BLaER1 (cell line): ENCODE measurements around the gene CAPN5.

Experiments
- H3K27ac ChIP-seq: shearing (Covaris generic); formaldehyde crosslinking; 2 replicates; pipeline ENCODE4 v1.8.1; 2022
- H3K27me3 ChIP-seq: shearing (Covaris generic); formaldehyde crosslinking; 2 replicates; pipeline ENCODE4 v1.8.1; 2022
- H3K36me3 ChIP-seq: shearing (Covaris generic); formaldehyde crosslinking; 2 replicates; pipeline ENCODE4 v1.8.1; 2022
- H3K4me1 ChIP-seq: shearing (Covaris generic); formaldehyde crosslinking; 2 replicates; pipeline ENCODE4 v1.8.1; 2022
- H3K4me2 ChIP-seq: shearing (Covaris generic); formaldehyde crosslinking; 2 replicates; pipeline ENCODE4 v1.8.1; 2022
- H3K4me3 ChIP-seq: shearing (Covaris generic); formaldehyde crosslinking; 2 replicates; pipeline ENCODE4 v1.8.1; 2022
- H3K9ac ChIP-seq: shearing (Covaris generic); formaldehyde crosslinking; 2 replicates; pipeline ENCODE4 v1.8.1; 2022
- H3K9me3 ChIP-seq: shearing (Covaris generic); formaldehyde crosslinking; 2 replicates; pipeline ENCODE4 v1.8.1; 2022
- H4K20me1 ChIP-seq: shearing (Covaris generic); formaldehyde crosslinking; 2 replicates; pipeline ENCODE4 v1.8.1; 2022
- Cebpa-rat ChIP-seq: shearing (Covaris generic); IDR thresholded peaks from 2 replicates; pipeline ENCODE4 v1.8.1; 2022

Gene CAPN5

DNA sequence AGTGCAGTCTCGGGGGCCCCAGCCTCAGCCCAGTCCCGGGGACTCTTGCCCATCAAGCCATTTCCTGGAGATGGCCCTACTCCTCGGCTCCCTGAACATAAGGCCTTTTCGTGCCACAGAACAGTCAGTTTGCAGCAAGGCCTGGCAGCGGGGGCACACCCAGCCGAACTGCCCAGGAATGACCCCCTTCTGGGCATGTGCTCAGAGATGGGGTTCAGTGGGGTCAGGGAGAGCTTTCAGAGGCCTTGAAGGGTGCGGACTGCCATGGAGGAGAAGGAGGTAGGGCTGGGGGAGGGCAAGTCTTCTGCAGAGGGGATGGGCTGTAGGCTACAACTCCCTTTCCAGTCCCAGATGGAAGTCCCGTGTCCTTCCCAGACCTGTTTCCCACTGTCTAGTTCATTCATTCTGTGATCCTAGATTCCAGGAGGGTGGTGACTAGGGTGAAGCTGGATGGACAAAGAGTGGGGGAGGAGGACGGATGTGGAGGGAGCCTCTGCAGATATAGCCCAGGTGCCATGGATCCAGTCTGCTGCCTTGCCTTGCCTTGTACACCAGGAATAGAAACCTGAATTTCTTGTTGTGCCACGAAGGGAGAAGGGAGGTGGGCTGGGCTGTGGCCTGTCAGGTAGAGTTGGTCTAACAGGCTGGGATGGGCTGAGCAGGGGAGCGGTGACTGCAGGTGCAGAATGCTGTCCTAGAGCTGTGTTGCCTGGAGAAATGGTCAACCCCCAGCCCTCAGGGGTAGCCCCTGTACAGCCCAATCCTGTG, 21.6 kb downstream of the CAPN5 start:
- H3K36me3 ChIP-seq: no peaks in the 10 kb centered on the region
- H3K4me2 ChIP-seq: no peak overlapping the region
- no peak overlapping the region for H3K9ac ChIP-seq
- H3K9me3 ChIP-seq: no peaks in the 10 kb centered on the region
- TF ChIP-seq Cebpa-rat: no peak
- H3K4me1 ChIP-seq: peaks cover 63% of the 10 kb centered on the region
- H3K27ac ChIP-seq: no peak overlapping the region
- H4K20me1 ChIP-seq: peaks cover 12% of the 10 kb centered on the region; the same call in 1 of the 2 replicates
- no peaks in the 10 kb centered on the region for H3K27me3 ChIP-seq
- H3K4me3 ChIP-seq: no peak overlapping the region

- H3K36me3 ChIP-seq: no peaks in the 10 kb centered on the region
- H3K9me3 ChIP-seq: no peaks in the 10 kb centered on the region
- H3K27ac ChIP-seq: no peak overlapping the region
- peaks cover 56% of the 10 kb centered on the region for H3K4me1 ChIP-seq
- H4K20me1 ChIP-seq: peaks cover 12% of the 10 kb centered on the region; the same call in 1 of the 2 replicates
- H3K4me3 ChIP-seq: no peak overlapping the region
- H3K9ac ChIP-seq: no peak overlapping the region
- no peaks in the 10 kb centered on the region for H3K27me3 ChIP-seq
- no peak overlapping the region for H3K4me2 ChIP-seq
- TF ChIP-seq Cebpa-rat: no peak
Observed at GRCh38 chr11:77089004-77089545, 22.3 kb downstream of the CAPN5 start.

- no peak overlapping the region for H3K4me2 ChIP-seq
- no peak overlapping the region for H3K27ac ChIP-seq
Observed at GRCh38 chr11:77090046-77090372, 23.2 kb downstream of the CAPN5 start.

DNA sequence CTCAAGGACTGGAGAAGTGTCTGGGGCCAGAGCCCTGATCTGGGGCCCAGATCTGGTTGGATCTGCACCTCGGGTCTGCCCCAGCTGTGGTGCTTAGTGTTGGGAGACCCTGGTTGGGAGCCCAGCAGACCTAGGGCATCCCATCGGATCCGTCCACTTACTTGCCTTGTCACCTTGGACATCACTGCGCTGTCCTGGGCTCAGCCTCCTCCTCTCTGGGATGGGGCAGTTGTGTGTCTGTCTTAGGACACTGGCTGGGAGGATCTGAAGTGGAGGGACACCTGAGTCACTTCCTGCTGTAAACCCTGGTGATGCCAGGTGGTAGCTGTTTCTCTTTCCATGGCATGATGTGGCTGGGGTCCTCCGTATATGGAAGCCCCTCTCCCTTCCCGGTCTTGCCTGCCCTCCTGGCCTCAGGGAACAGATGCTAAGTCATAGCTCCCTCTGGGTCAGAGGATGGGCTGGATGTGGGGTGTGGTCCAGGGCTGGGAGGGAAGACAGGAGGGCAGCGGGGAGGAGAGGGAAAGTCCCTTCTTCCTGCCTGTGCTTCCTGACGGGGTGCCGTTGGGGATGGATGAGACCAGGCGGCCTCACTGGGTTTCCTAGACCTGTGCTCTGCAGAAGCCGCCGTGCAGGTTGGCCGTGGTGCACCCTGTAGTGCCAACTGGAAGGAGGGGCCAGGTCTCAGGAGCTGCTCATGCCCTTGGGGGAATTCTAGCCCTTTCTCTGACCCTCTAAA, 23.8 kb downstream of the CAPN5 start:
- H3K4me3 ChIP-seq: no peak overlapping the region
- no peak overlapping the region for H3K9ac ChIP-seq
- no peaks in the 10 kb centered on the region for H3K9me3 ChIP-seq
- no peak for TF ChIP-seq Cebpa-rat
- H3K4me2 ChIP-seq: peak overlapping the region; percentile 67
- H3K27ac ChIP-seq: no peak overlapping the region
- no peaks in the 10 kb centered on the region for H3K27me3 ChIP-seq
- peaks cover 12% of the 10 kb centered on the region; the same call in 1 of the 2 replicates for H4K20me1 ChIP-seq
- peaks cover 45% of the 10 kb centered on the region for H3K4me1 ChIP-seq
- no peaks in the 10 kb centered on the region for H3K36me3 ChIP-seq

More at GRCh38 chr11:77090046-77090372, 23.2 kb downstream of the CAPN5 start:
- Histone ChIP-seq H3K36me3 (no peaks in the 10 kb centered on the region), H4K20me1 (peaks cover 12% of the 10 kb centered on the region; the same call in 1 of the 2 replicates), H3K4me1 (peaks cover 47% of the 10 kb centered on the region), H3K4me3 (no peak overlapping the region), H3K9me3 (no peaks in the 10 kb centered on the region), H3K27me3 (no peaks in the 10 kb centered on the region), H3K9ac (no peak overlapping the region)
- no peak for TF ChIP-seq Cebpa-rat

- Histone ChIP-seq H4K20me1 (peaks cover 12% of the 10 kb centered on the region; the same call in 1 of the 2 replicates), H3K4me1 (peaks cover 38% of the 10 kb centered on the region), H3K9ac (0 out of 2 replicates have a peak overlapping the region, but pooled peaks have one; percentile 5), H3K4me3 (no peak overlapping the region), H3K27ac (0 out of 2 replicates have a peak overlapping the region, but pooled peaks have one; percentile 33), H3K27me3 (no peaks in the 10 kb centered on the region), H3K36me3 (no peaks in the 10 kb centered on the region), H3K4me2 (peak overlapping the region; percentile 67), H3K9me3 (no peaks in the 10 kb centered on the region)
- TF ChIP-seq Cebpa-rat: no peak
Observed at GRCh38 chr11:77091146-77091940, 24.6 kb downstream of the CAPN5 start.

- TF ChIP-seq Cebpa-rat: no peak
- no peak overlapping the region for H3K4me2 ChIP-seq
Observed at GRCh38 chr11:77092382-77092781, 25.6 kb downstream of the CAPN5 start.

GRCh38 chr11:77093056-77093891, 26.5 kb downstream of the CAPN5 start:
- no peaks in the 10 kb centered on the region for H3K27me3 ChIP-seq
- TF ChIP-seq Cebpa-rat: no peak
- no peak overlapping the region for H3K4me2 ChIP-seq
- no peak overlapping the region for H3K4me3 ChIP-seq
- no peaks in the 10 kb centered on the region for H3K9me3 ChIP-seq
- peaks cover 28% of the 10 kb centered on the region for H3K4me1 ChIP-seq
- H3K9ac ChIP-seq: no peak overlapping the region
- no peak overlapping the region for H3K27ac ChIP-seq
- H4K20me1 ChIP-seq: peaks cover 12% of the 10 kb centered on the region; the same call in 1 of the 2 replicates
- H3K36me3 ChIP-seq: no peaks in the 10 kb centered on the region

More at GRCh38 chr11:77092382-77092781, 25.6 kb downstream of the CAPN5 start:
- H3K27ac ChIP-seq: peak overlapping the region; percentile 33; the same call in 1 of the 2 replicates
- peaks cover 12% of the 10 kb centered on the region; the same call in 1 of the 2 replicates for H4K20me1 ChIP-seq
- peaks cover 28% of the 10 kb centered on the region for H3K4me1 ChIP-seq
- no peaks in the 10 kb centered on the region for H3K27me3 ChIP-seq
- no peak overlapping the region for H3K4me3 ChIP-seq
- no peak overlapping the region for H3K9ac ChIP-seq
- H3K9me3 ChIP-seq: no peaks in the 10 kb centered on the region
- no peaks in the 10 kb centered on the region for H3K36me3 ChIP-seq

- Histone ChIP-seq H3K9me3 (no peaks in the 10 kb centered on the region), H3K27ac (no peak overlapping the region), H3K36me3 (no peaks in the 10 kb centered on the region), H3K27me3 (no peaks in the 10 kb centered on the region), H3K4me1 (peaks cover 28% of the 10 kb centered on the region), H3K4me2 (no peak overlapping the region), H4K20me1 (peaks cover 12% of the 10 kb centered on the region; the same call in 1 of the 2 replicates), H3K4me3 (no peak overlapping the region), H3K9ac (no peak overlapping the region)
- TF ChIP-seq Cebpa-rat: no peak
Observed at GRCh38 chr11:77093987-77094840, 27.4 kb downstream of the CAPN5 start.
